Stimulated activated CD4-positive, alpha-beta T cell treated with anti-CD3 and anti-CD28 coated beads, TNF-alpha, amount 100 ng/mL, for 4 hours (primary cell): ENCODE data around the gene RAI14.

ENCODE experiments used
- DNase-seq, 3 experiments: peaks; one replicate each; pipeline ENCODE4 v3.0.0-alpha.2; 2020; ENCODE audit warnings: low read depth in 3 of 3

RAI14 gene

DNA sequence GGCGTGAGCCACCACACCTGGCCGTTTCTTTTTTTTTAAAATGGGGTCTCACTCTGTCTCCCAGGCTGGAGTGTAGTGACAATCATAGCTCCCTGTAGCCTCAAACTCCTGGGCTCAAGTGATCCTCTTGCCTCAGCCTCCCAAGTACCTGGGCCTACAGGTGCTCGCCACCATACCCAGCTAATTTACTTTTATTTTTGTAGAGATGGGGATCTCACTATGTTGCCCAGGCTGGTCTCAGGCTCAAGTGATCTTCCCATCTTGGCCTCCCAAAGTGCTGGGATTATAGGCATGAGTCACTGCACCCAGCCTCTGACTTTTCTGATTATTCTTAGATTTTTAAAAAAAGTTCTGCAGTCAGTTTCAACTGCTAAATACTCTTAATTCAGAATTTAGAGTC is 21.3 kb downstream of the RAI14 start:
- DNase-seq, result no peak

GRCh38 chr5:34680896-34681295 is 24.8 kb downstream of the RAI14 start:
- DNase-seq, result no peak

DNA sequence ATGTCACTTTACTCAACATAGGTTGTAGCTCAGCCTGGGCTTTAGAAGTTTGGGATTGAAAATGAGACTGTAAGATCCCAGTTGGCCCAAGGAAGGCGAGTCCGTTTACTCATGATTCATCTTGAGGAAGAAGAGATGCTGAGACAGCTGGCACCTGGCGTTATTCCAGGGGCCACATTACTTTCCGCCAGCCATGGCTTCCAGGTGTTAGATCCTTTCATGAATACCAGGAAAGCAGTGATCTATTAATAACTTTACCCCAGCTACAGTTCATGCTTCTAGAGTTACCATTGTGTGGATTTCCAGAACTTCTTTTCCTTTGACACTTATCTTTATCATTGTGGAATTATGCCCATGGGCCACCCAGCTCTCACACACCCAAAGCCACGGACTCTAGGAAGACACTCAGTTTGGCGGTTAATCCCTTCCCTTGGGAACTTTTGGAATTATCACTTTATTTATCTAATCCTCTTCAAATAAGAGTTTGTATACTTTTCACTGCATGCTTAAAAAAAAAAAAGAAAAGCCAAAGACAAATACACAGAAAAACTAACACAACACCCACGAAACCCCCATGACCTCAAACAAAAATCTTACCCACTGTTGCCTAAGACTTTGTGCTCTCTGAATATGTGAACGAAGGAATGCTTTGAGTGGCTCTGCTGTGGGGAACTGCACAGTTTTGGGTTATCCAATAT is 26.9 kb downstream of the RAI14 start:
- DNase-seq, result no peak

DNA sequence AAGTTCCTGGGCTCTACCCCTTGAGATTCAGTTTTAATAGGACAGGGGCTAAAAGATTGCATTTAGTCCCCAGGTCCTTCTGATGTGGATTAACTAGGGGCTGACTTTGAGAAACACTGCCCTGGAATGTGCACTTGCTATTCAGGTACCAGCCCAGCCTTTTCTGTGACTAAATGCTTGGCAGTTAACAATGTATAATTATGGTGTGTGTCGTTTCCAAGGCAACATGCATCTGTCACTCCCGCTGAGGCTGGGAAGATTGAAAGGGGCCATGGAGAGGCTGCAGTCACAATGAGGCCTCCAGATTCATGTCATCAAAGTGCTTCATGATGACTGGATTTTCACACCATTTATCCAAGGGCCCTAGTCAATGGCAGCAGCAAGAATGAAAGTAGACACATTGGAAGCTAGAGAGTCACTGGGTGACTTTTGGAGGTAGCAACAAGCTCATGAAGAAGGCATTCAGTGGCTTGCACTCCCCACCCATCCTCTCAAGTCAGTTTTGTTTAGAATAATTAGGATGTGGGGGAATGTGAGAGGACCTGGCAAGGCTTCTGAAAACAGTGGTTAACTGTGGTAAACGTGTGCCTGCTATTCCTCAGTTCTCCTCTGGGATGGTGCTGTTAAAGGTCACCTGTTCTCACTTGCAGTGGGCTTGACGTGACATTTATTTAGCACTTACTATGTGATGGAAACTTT is 28.3 kb downstream of the RAI14 start:
- no peak for DNase-seq

- DNase-seq, result no peak
Observed at GRCh38 chr5:34684980-34685352, 28.8 kb downstream of the RAI14 start.

GRCh38 chr5:34685485-34686165 is 29.5 kb downstream of the RAI14 start:
- no peak for DNase-seq

DNA sequence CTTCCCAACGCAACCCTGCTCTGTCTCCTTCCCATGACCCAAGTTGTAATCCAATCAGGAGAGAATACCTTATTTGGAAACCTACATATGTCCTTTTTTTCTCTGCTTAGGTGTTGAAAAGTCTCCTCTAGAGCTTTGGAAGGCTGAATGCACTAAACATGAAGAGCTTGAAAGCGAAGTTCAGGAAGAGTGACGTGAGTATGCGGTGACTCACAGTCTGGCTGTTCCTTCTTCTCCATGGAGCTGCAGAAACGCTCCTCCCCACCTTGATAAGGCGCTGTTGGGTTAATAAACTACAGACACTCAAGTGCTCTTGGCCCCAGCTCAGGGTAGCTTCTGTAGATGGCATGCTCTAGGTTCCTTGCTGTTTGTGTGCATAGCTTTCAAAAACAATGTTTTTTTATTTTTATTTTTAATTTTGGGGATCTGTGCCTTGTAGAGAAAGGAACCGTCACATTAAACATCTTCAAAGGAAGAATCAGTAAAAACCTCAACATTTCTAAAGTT is 30.7 kb downstream of the RAI14 start:
- DNase-seq, result no peak

DNA sequence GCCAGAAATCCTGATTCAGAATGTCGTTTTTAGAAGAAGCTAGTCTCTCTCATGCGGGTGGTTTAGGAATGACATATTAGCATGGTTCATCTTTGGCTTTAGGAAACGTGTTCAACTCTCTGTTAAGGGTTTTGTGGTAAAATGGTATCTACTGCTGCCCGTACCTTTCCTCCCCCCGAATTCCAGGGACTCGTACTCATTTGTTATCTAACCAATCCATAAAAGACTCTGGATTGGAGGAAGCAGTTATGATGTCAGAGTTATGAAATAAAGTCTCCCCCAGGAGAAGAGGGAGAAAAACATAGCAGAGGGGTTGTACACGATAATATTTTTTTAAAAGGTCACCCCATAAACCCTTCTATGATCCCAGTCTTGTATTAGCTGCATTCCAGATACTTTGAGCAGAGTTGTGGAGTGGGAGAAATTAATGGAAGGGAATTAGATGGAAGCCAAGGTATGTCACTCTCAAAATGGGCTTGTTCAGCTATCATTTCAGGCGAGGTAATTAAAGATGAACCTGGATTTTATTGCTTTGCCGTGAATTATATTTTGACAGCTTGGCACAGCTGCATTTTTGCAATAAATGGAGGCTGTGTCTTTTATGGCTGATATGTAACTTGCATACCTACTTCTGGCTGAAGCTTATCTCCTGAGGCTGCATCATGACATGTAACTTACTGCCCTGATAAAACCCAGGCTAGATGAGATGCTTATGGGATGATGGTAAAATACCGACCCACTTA is 31.3 kb downstream of the RAI14 start:
- no peak for DNase-seq

GRCh38 chr5:34688015-34688810 is 32.1 kb downstream of the RAI14 start:
- no peak for DNase-seq

GRCh38 chr5:34690301-34690700 is 34.2 kb downstream of the RAI14 start:
- DNase-seq, result no peak

- DNase-seq, result no peak
Observed at GRCh38 chr5:34690898-34691297, 34.8 kb downstream of the RAI14 start.

DNA sequence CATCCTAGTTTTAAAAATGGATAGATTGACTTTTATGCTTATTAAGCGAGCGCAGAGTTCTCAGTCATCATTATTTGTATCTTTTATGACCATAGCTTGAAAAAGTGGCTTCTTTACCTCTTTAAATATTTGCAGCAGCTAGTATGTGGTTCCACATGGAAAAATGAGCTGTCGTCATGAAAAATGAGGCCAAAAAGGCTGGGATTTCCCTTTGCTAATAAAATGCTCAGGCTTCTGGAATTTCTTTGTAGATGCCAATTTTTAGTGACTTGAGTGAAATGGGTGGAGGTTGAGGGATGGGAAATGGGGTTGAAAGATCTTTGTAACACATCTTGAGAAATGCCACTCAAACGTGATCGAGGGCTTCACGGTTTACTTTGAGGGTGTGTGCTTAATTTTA is 35.2 kb downstream of the RAI14 start:
- no peak for DNase-seq

DNA sequence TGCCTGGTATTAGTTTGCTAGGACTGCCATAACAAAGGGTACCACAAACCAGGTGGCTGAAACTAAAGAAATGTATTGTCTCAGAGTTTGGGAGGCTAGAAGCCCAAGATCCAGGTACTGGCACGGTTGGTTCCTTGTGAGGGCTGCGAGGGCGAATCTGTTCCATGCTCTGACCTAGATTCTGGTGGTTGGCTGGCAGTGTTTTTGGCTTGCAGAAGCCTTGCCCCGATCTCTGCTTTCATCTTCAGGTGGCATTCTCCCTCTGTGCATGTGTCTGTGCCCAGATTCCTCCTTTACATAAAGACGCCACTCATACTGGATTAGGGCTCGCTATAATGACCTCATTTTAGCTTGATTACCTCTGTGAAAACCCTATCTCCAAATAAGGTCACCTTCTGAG is 36.7 kb downstream of the RAI14 start:
- no peak for DNase-seq

DNA sequence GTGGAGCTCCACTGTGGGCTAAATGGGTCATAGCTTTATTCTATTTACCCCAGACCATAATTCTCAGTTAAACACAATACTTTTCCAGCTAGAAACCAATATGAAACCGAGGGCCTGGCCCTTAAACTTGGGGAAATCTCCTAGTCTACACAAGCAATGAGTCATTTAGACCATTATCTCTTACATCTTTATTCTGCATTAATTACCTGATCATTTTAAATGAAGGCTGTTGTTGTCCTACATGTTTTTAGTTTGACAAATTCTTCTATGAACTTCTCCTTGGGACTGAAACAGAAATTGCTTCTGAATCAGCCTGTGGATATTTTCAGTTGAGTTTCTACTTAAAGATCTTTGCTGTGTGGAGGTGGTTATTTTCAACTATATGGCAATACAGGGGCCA is 37.9 kb downstream of the RAI14 start:
- DNase-seq, result no peak

GRCh38 chr5:34694685-34695084 is 38.6 kb downstream of the RAI14 start:
- no peak for DNase-seq

DNA sequence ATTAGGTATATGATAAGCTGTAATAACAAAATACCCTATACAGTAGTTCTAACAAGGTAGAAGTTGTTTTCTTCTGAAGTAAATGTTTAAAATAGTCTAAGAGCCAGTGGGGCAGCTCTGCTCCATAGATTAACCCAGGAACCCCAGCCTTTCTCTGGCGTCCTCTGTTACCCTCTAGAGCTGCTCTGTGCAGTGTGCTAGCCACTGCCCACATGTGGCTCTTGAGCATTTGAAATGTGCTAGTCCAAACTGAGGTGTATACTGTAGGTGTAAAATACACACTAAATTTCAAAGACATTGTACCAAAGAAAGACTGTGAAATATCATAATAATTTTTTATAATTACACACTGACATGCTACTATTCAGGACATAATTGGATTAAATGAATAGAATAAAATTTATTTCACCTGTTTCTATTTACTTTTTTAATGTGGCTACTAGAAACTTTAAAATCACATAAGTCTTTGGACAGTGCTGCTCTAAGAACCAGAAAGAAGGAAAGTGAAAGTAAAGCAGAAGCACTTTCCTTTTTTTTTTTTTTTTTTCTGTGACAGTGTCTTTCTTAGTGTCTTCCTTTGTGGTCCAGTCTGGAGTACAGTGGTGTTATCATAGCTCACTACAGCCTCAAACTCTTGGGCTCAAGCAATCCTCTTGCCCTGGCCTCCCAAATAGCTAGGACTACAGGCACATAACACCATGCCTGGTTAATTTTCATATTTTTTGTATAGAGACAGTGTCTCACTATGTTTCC is 39.3 kb downstream of the RAI14 start:
- no peak for DNase-seq

GRCh38 chr5:34697308-34698108 is 41.4 kb downstream of the RAI14 start:
- no peak for DNase-seq

DNA sequence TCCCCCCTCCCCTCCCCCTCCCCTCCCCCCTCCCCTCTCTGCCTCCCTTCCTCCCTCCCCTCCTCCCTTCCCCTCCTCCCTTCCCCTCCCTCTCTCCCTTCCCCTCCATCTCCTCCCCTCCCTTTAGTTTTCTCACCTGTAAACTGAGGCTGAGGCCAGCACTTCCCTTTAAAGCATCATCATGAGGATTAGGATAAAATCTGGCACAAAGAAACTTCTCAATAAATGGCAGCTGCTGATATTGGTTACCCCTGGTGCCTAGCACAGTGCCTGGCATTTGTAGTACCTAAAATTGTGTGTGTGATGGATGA is 41.9 kb downstream of the RAI14 start:
- no peak for DNase-seq

- DNase-seq, result no peak
Observed at GRCh38 chr5:34698754-34699153, 42.6 kb downstream of the RAI14 start.
